B cell (primary cell): Measurements from ENCODE around the gene GRID1.
"Not testable (repeated sequence)": the region's sequence is repeated elsewhere in the genome, so short reads cannot be mapped to it uniquely, and the experiment has no call there.

ENCODE experiments used
- EZH2 ChIP-seq: IDR thresholded peaks from 2 replicates; pipeline ENCODE4 v1.6.1; 2012; ENCODE audit warnings: borderline replicate concordance, low read depth, mild to moderate bottlenecking, moderate library complexity, low read length; ENCODE audit not compliant: insufficient read depth, poor library complexity, severe bottlenecking
- TF ChIP-seq, protein P1 (sequence below): fragments of 200-600 bp; IDR thresholded peaks from one replicate; pipeline ENCODE4 v1.8.0; 2022; ENCODE audit warnings: antibody characterized with exemption, mild to moderate bottlenecking

GRCh38 chr10:86032087-86032486 lies 334.5 kb downstream of the GRID1 start:
- TF ChIP-seq, protein P1, sequence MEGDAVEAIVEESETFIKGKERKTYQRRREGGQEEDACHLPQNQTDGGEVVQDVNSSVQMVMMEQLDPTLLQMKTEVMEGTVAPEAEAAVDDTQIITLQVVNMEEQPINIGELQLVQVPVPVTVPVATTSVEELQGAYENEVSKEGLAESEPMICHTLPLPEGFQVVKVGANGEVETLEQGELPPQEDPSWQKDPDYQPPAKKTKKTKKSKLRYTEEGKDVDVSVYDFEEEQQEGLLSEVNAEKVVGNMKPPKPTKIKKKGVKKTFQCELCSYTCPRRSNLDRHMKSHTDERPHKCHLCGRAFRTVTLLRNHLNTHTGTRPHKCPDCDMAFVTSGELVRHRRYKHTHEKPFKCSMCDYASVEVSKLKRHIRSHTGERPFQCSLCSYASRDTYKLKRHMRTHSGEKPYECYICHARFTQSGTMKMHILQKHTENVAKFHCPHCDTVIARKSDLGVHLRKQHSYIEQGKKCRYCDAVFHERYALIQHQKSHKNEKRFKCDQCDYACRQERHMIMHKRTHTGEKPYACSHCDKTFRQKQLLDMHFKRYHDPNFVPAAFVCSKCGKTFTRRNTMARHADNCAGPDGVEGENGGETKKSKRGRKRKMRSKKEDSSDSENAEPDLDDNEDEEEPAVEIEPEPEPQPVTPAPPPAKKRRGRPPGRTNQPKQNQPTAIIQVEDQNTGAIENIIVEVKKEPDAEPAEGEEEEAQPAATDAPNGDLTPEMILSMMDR = not testable (repeated sequence)
- not testable (repeated sequence) for TF ChIP-seq EZH2
